HCT116 (cell line): ENCODE results near the gene CNBD2. TPM values are rescaled to one million over a fixed set of nuclear protein-coding genes. Genes with fewer than 3 reads are reported as not detected.

Experiments used
- ATAC-seq: fragments of 200-7000 bp; cut with Tn5 transposase; 2 replicates; pipeline ENCODE4 v1.9.1; 2020; ENCODE audit warnings: mild to moderate bottlenecking, moderate library complexity
- BruUV-seq: library from RNA; stranded (reverse); fragments of 400-500 nt; replicated peaks from 2 replicates; lab custom pipeline; 2021; lab: Mats Ljungman, UMichigan
- CTCF ChIA-PET: fragments of 300-600 bp; sonication (Branson Sonifier 250); formaldehyde crosslinking; loops from one replicate; lab custom pipeline; 2021; ENCODE audit warnings: antibody characterized with exemption; lab: Charles Lee
- POLR2A ChIA-PET: fragments of 300-600, 350-600 bp; sonication (Branson Sonifier 250); formaldehyde crosslinking; loops from one replicate; lab custom pipeline; 2021; ENCODE audit warnings: antibody characterized with exemption; lab: Charles Lee
- RAD21 ChIA-PET, 2 experiments: fragments of 300-600 bp; sonication (Branson Sonifier 250); formaldehyde crosslinking; loops; one replicate each; lab custom pipeline; 2023; ENCODE audit warnings: low total read pairs in 2 of 2; ENCODE audit not compliant: uncharacterized antibody in 2 of 2, unreplicated experiment in 2 of 2, low non-redundant PET in 1 of 2; lab: Charles Lee
- DNase-seq: peaks from one replicate; pipeline ENCODE4 v3.0.0-alpha.2; 2010; ENCODE audit warnings: low read depth, low spot score
- H2AFZ ChIP-seq: fragments of 200-600 bp; shearing (Covaris generic), sonication (generic); 2 replicates; pipeline ENCODE4 v1.6.1; 2017; ENCODE audit warnings: low read depth, mixed run types, mixed read lengths, antibody characterized with exemption, low read length; ENCODE audit not compliant: poor library complexity, severe bottlenecking
- H3K27ac ChIP-seq: 2 replicates; pipeline ENCODE4 v1.5.1; 2012; ENCODE audit warnings: low read depth, low read length
- H3K27me3 ChIP-seq: fragments of 200-600 bp; sonication (generic); 2 replicates; pipeline ENCODE4 v1.6.1; 2016; ENCODE audit warnings: mixed run types, low read length, mixed read lengths; ENCODE audit not compliant: insufficient read depth
- H3K36me3 ChIP-seq, 2 experiments: fragments of 200-500 bp in 1 of 2; fragments of 200-600 bp in 1 of 2; sonication (Bioruptor generic) in 1 of 2; sonication (generic) in 1 of 2; 2 replicates each; pipeline versions ENCODE4 v1.5.1 to v1.6.1; 2014 to 2016; ENCODE audit warnings: low read length in 2 of 2, inconsistent platforms in 1 of 2, mixed read lengths in 1 of 2, mixed run types in 1 of 2; ENCODE audit not compliant: insufficient read depth in 2 of 2, control insufficient read depth in 1 of 2
- H3K4me1 ChIP-seq, 2 experiments: fragments of 200-600 bp in 1 of 2; sonication (generic) in 1 of 2; 2 replicates each; pipeline versions ENCODE4 v1.5.1 to v1.6.1; 2012 to 2017; ENCODE audit warnings: low read length in 2 of 2, inconsistent platforms in 1 of 2, mild to moderate bottlenecking in 1 of 2, mixed read lengths in 1 of 2, mixed run types in 1 of 2, moderate library complexity in 1 of 2; ENCODE audit not compliant: insufficient read depth in 2 of 2, control insufficient read depth in 1 of 2
- H3K4me2 ChIP-seq: fragments of 200-600 bp; sonication (generic); 2 replicates; pipeline ENCODE4 v1.6.1; 2017; ENCODE audit warnings: mixed run types, low read length, mixed read lengths
- H3K4me3 ChIP-seq, 2 experiments: fragments of 200-600 bp in 1 of 2; sonication (generic) in 1 of 2; replicated peaks in 1 of 2; 2 replicates each; pipeline ENCODE4 v1.5.1; 2011 to 2016; ENCODE audit warnings: low read length in 2 of 2, control low read depth in 1 of 2, low read depth in 1 of 2, mild to moderate bottlenecking in 1 of 2, mixed read lengths in 1 of 2, mixed run types in 1 of 2
- H3K79me2 ChIP-seq: fragments of 200-600 bp; sonication (generic); 2 replicates; pipeline ENCODE4 v1.6.1; 2017; ENCODE audit warnings: mild to moderate bottlenecking, mixed run types, low read length, moderate library complexity, mixed read lengths; ENCODE audit not compliant: insufficient read depth
- H3K9ac ChIP-seq: fragments of 200-600 bp; sonication (generic); 2 replicates; pipeline ENCODE4 v1.6.1; 2016; ENCODE audit warnings: low read length, mixed read lengths
- H3K9me2 ChIP-seq: fragments of 200-600 bp; sonication (generic), shearing (Covaris generic); 2 replicates; pipeline ENCODE4 v1.6.1; 2017; ENCODE audit warnings: mixed run types, mild to moderate bottlenecking, moderate library complexity; ENCODE audit not compliant: insufficient read depth
- H3K9me3 ChIP-seq, 2 experiments: fragments of 200-500 bp in 1 of 2; fragments of 200-600 bp in 1 of 2; sonication (Bioruptor generic) in 1 of 2; sonication (generic) in 1 of 2; 2 replicates each; pipeline ENCODE4 v1.6.1; 2014 to 2017; ENCODE audit warnings: low read length in 2 of 2, mixed read lengths in 2 of 2, inconsistent platforms in 1 of 2, low read depth in 1 of 2, mild to moderate bottlenecking in 1 of 2, mixed run types in 1 of 2, moderate library complexity in 1 of 2; ENCODE audit not compliant: control insufficient read depth in 1 of 2, insufficient read depth in 1 of 2
- H4K20me1 ChIP-seq: fragments of 200-600 bp; sonication (generic), shearing (Covaris generic); 2 replicates; pipeline ENCODE4 v1.6.1; 2017; ENCODE audit warnings: mixed run types, mild to moderate bottlenecking, moderate library complexity; ENCODE audit not compliant: insufficient read depth
- CEBPB ChIP-seq: IDR thresholded peaks from 2 replicates; pipeline ENCODE4 v1.6.1; 2012; ENCODE audit warnings: low read depth
- ELF1 ChIP-seq: IDR thresholded peaks from 2 replicates; pipeline ENCODE4 v1.6.1; 2012; ENCODE audit warnings: low read depth, borderline replicate concordance
- EZH2phosphoT487 ChIP-seq: fragments of 200-600 bp; IDR thresholded peaks from 2 replicates; pipeline ENCODE4 v1.6.1; 2018; ENCODE audit warnings: antibody characterized with exemption, borderline replicate concordance
- POLR2A ChIP-seq: IDR thresholded peaks from 2 replicates; pipeline ENCODE4 v1.7.0; 2011; ENCODE audit warnings: borderline replicate concordance; ENCODE audit not compliant: insufficient read depth, insufficient read length; ENCODE audit errors: extremely low read depth
- RAD21 ChIP-seq: IDR thresholded peaks from 2 replicates; pipeline ENCODE4 v1.6.1; 2012; ENCODE audit warnings: low read depth, mild to moderate bottlenecking
- SIN3A ChIP-seq: IDR thresholded peaks from 2 replicates; pipeline ENCODE4 v1.6.1; 2012; ENCODE audit warnings: low read depth
- SRF ChIP-seq: IDR thresholded peaks from 2 replicates; pipeline ENCODE4 v1.6.1; 2012; ENCODE audit warnings: low read depth
- TCF7L2 ChIP-seq: IDR thresholded peaks from 2 replicates; pipeline ENCODE4 v1.7.0; 2011; ENCODE audit warnings: borderline replicate concordance, inconsistent platforms; ENCODE audit not compliant: insufficient read depth, insufficient read length; ENCODE audit errors: extremely low read depth
- YY1 ChIP-seq: IDR thresholded peaks from 2 replicates; pipeline ENCODE4 v1.6.1; 2011; ENCODE audit warnings: low read length, low read depth, moderate library complexity, mild to moderate bottlenecking; ENCODE audit not compliant: insufficient replicate concordance; ENCODE audit errors: extremely low read depth
- ZFX ChIP-seq: fragments of 450-650 bp; IDR thresholded peaks from 2 replicates; pipeline ENCODE4 v1.6.1; 2017
- intact Hi-C: fragments of 100-400 bp; cut with micrococcal nuclease; formaldehyde crosslinking; loops from 2 replicates; pipeline ENCODE4 v1.10.0; 2022
- total RNA-seq: library from RNA; stranded (reverse); gene quantifications from one replicate; pipeline ENCODE4 v1.2.1, GENCODE V29; 2021; ENCODE audit not compliant: unreplicated experiment
- TF ChIP-seq, protein P1 (sequence below): IDR thresholded peaks from 2 replicates; pipeline ENCODE4 v1.6.1; 2012
- TF ChIP-seq, protein P2 (sequence below): IDR thresholded peaks from 2 replicates; pipeline ENCODE4 v1.6.1; 2011; ENCODE audit warnings: mild to moderate bottlenecking, low read length, moderate library complexity; ENCODE audit not compliant: insufficient replicate concordance; ENCODE audit errors: extremely low read depth
- TF ChIP-seq, protein P3 (sequence below): IDR thresholded peaks from 2 replicates; pipeline ENCODE4 v1.6.1; 2012
- TF ChIP-seq, protein P4 (sequence below): IDR thresholded peaks from 2 replicates; pipeline ENCODE4 v1.6.1; 2012; ENCODE audit warnings: low read depth

The CNBD2 gene
- total RNA-seq, 1 experiment from 2014 or later = 3.1 TPM

- no peak overlapping the region for H3K4me3 ChIP-seq
- BruUV-seq = no TSS peak
- ChIA-PET POLR2A (no interaction called here), RAD21 (no interaction called here), CTCF (no interaction called here)
- H4K20me1 ChIP-seq = no peaks in the 10 kb centered on the region
- ATAC-seq (no peak), DNase-seq (no peak)
- H3K4me1 ChIP-seq = no peaks in the 10 kb centered on the region
- H3K27me3 ChIP-seq = no peaks in the 10 kb centered on the region
- intact Hi-C loops = no loop called here
- H3K79me2 ChIP-seq = no peaks in the 10 kb centered on the region
- no peak overlapping the region for H3K4me2 ChIP-seq
- TF ChIP-seq POLR2A = no peak
- no peak for TF ChIP-seq RAD21
- TF ChIP-seq CEBPB = no peak
- TF ChIP-seq EZH2phosphoT487 = no peak
- no peaks in the 10 kb centered on the region for H3K9me3 ChIP-seq
- H3K36me3 ChIP-seq = no peaks in the 10 kb centered on the region
- H2AFZ ChIP-seq = no peak overlapping the region
- H3K9me2 ChIP-seq = no peaks in the 10 kb centered on the region
- no peak overlapping the region for H3K9ac ChIP-seq
- H3K27ac ChIP-seq = no peak overlapping the region
Measured at GRCh38 chr20:35920523-35920922, 47.9 kb upstream of the CNBD2 start.

GRCh38 chr20:35929301-35929700, 39.1 kb upstream of the CNBD2 start:
- Histone ChIP-seq H2AFZ (no peak overlapping the region), H3K9me3 (no peaks in the 10 kb centered on the region), H3K27me3 (no peaks in the 10 kb centered on the region), H3K36me3 (0 out of 4 replicates have a peak, but pooled peaks cover 0 to 3% of the 10 kb centered on the region in 2 experiments), H3K9me2 (no peaks in the 10 kb centered on the region), H3K4me1 (no peaks in the 10 kb centered on the region), H4K20me1 (no peaks in the 10 kb centered on the region), H3K79me2 (no peaks in the 10 kb centered on the region), H3K27ac (no peak overlapping the region), H3K4me2 (no peak overlapping the region), H3K9ac (no peak overlapping the region), H3K4me3 (no peak overlapping the region)
- no peak for ATAC-seq
- DNase-seq = no peak
- ChIA-PET CTCF (no interaction called here), POLR2A (no interaction called here), RAD21 (no interaction called here)
- BruUV-seq = no TSS peak
- intact Hi-C loops = no loop called here
- no peak for TF ChIP-seq POLR2A
- no peak for TF ChIP-seq SIN3A
- no peak for TF ChIP-seq RAD21
- TF ChIP-seq SRF = no peak
- TF ChIP-seq, protein P1, sequence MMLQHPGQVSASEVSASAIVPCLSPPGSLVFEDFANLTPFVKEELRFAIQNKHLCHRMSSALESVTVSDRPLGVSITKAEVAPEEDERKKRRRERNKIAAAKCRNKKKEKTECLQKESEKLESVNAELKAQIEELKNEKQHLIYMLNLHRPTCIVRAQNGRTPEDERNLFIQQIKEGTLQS = no peak
- TF ChIP-seq CEBPB = no peak
- TF ChIP-seq, protein P2, sequence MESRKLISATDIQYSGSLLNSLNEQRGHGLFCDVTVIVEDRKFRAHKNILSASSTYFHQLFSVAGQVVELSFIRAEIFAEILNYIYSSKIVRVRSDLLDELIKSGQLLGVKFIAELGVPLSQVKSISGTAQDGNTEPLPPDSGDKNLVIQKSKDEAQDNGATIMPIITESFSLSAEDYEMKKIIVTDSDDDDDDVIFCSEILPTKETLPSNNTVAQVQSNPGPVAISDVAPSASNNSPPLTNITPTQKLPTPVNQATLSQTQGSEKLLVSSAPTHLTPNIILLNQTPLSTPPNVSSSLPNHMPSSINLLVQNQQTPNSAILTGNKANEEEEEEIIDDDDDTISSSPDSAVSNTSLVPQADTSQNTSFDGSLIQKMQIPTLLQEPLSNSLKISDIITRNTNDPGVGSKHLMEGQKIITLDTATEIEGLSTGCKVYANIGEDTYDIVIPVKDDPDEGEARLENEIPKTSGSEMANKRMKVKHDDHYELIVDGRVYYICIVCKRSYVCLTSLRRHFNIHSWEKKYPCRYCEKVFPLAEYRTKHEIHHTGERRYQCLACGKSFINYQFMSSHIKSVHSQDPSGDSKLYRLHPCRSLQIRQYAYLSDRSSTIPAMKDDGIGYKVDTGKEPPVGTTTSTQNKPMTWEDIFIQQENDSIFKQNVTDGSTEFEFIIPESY = no peak
- TF ChIP-seq EZH2phosphoT487 = no peak
- TF ChIP-seq, protein P3, sequence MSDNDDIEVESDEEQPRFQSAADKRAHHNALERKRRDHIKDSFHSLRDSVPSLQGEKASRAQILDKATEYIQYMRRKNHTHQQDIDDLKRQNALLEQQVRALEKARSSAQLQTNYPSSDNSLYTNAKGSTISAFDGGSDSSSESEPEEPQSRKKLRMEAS = no peak
- TF ChIP-seq TCF7L2 = no peak
- no peak for TF ChIP-seq ELF1
- no peak for TF ChIP-seq ZFX
- no peak for TF ChIP-seq YY1
- TF ChIP-seq, protein P4, sequence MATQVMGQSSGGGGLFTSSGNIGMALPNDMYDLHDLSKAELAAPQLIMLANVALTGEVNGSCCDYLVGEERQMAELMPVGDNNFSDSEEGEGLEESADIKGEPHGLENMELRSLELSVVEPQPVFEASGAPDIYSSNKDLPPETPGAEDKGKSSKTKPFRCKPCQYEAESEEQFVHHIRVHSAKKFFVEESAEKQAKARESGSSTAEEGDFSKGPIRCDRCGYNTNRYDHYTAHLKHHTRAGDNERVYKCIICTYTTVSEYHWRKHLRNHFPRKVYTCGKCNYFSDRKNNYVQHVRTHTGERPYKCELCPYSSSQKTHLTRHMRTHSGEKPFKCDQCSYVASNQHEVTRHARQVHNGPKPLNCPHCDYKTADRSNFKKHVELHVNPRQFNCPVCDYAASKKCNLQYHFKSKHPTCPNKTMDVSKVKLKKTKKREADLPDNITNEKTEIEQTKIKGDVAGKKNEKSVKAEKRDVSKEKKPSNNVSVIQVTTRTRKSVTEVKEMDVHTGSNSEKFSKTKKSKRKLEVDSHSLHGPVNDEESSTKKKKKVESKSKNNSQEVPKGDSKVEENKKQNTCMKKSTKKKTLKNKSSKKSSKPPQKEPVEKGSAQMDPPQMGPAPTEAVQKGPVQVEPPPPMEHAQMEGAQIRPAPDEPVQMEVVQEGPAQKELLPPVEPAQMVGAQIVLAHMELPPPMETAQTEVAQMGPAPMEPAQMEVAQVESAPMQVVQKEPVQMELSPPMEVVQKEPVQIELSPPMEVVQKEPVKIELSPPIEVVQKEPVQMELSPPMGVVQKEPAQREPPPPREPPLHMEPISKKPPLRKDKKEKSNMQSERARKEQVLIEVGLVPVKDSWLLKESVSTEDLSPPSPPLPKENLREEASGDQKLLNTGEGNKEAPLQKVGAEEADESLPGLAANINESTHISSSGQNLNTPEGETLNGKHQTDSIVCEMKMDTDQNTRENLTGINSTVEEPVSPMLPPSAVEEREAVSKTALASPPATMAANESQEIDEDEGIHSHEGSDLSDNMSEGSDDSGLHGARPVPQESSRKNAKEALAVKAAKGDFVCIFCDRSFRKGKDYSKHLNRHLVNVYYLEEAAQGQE = no peak
